Sigmoid colon (tissue), 3 donors: ENCODE data around the gene CASP1.

Experiments
- POLR2A ChIP-seq, 2 donors: fragments of 450-650 bp; IDR thresholded peaks; one replicate each; pipeline ENCODE4 v1.6.1; 2016; ENCODE audit warnings: antibody characterized with exemption in 2 of 2, mild to moderate bottlenecking in 2 of 2, moderate library complexity in 2 of 2
- TF ChIP-seq, protein P1 (sequence below), 4 experiments: fragments of 450-650 bp in 3 of 4; fragments of 200-600 bp in 1 of 4; IDR thresholded peaks; one replicate each; pipeline ENCODE4 v1.5.1; 2016 to 2019; ENCODE audit warnings: antibody characterized with exemption in 4 of 4, mild to moderate bottlenecking in 3 of 4, moderate library complexity in 2 of 4

GRCh38 chr11:105074166-105074530 is 39.2 kb upstream of the CASP1 start:
- TF ChIP-seq, protein P1, sequence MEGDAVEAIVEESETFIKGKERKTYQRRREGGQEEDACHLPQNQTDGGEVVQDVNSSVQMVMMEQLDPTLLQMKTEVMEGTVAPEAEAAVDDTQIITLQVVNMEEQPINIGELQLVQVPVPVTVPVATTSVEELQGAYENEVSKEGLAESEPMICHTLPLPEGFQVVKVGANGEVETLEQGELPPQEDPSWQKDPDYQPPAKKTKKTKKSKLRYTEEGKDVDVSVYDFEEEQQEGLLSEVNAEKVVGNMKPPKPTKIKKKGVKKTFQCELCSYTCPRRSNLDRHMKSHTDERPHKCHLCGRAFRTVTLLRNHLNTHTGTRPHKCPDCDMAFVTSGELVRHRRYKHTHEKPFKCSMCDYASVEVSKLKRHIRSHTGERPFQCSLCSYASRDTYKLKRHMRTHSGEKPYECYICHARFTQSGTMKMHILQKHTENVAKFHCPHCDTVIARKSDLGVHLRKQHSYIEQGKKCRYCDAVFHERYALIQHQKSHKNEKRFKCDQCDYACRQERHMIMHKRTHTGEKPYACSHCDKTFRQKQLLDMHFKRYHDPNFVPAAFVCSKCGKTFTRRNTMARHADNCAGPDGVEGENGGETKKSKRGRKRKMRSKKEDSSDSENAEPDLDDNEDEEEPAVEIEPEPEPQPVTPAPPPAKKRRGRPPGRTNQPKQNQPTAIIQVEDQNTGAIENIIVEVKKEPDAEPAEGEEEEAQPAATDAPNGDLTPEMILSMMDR (IDR thresholded peaks at IDR 0.05), result no peak
- no peak for TF ChIP-seq POLR2A (IDR thresholded peaks at IDR 0.05)
